Measurements from ENCODE around the gene CFTR. TPM values are rescaled to one million over a fixed set of nuclear protein-coding genes. Genes with fewer than 3 reads are reported as not detected.
A peak's percentile ranks its signal among the peaks of the same experiment; 100 is the strongest.

CFTR gene
- total RNA-seq, 1 experiment from 2014 or later, result 1.2 TPM

- Histone ChIP-seq H3K18ac (ENCODE audit: insufficient read length, low read depth, low read length) (peak overlapping the region; percentile 89), H3T11ph (ENCODE audit: low read length) (no peak overlapping the region), H2BK120ac (ENCODE audit: low read depth, low read length, poor library complexity, severe bottlenecking) (peak overlapping the region; percentile 67), H3K56ac (ENCODE audit: insufficient read length, low read depth, low read length) (no peak overlapping the region), H2BK20ac (ENCODE audit: low read depth, low read length, poor library complexity, severe bottlenecking) (no peak overlapping the region), H3K79me1 (ENCODE audit: insufficient read depth, low read depth, low read length, poor library complexity, severe bottlenecking) (no peaks in the 10 kb centered on the region), H2BK12ac (ENCODE audit: insufficient read length, low read depth, low read length) (no peak overlapping the region), H4K8ac (replicated peaks; ENCODE audit: insufficient read length, low read depth, low read length) (no peak overlapping the region), H2AK5ac (ENCODE audit: insufficient read length, low read length) (no peak overlapping the region), H3K4me1 (ENCODE audit: insufficient read depth, low read length) (peaks cover 3% of the 10 kb centered on the region; the same call in 1 of the 2 replicates), H3K14ac (ENCODE audit: insufficient read depth, low read length) (no peak overlapping the region), H4K20me1 (ENCODE audit: control insufficient read depth, insufficient read depth, insufficient read length) (no peaks in the 10 kb centered on the region), H3K27me3 (ENCODE audit: insufficient read depth, low read length) (no peaks in the 10 kb centered on the region), H2BK15ac (ENCODE audit: low read depth, low read length) (no peak overlapping the region), H3K9me3 (ENCODE audit: control insufficient read depth, low read depth, low read length) (no peaks in the 10 kb centered on the region), H3K23me2 (ENCODE audit: insufficient read length, low read depth, low read length, poor library complexity, severe bottlenecking) (no peaks in the 10 kb centered on the region), H3K4me2 (ENCODE audit: insufficient read depth, insufficient read length, low read length) (no peak overlapping the region), H3K9ac (ENCODE audit: extremely low read depth, insufficient read length, low read length) (no peak overlapping the region), H2BK5ac (ENCODE audit: insufficient read length, low read length) (peak overlapping the region; percentile 81), H2AFZ (ENCODE audit: low read length) (no peak overlapping the region), H3K79me2 (ENCODE audit: insufficient read depth, low read length) (no peaks in the 10 kb centered on the region), H3K4ac (ENCODE audit: low read depth, low read length) (no peak overlapping the region; the same call in 1 of the 2 replicates), H4K5ac (ENCODE audit: insufficient read length, low read depth, low read length) (no peak overlapping the region), H4K91ac (ENCODE audit: insufficient read length, low read depth, low read length) (no peak overlapping the region), H3K27ac (ENCODE audit: insufficient read length, low read depth, low read length) (no peak overlapping the region), H3K23ac (ENCODE audit: insufficient read length, low read depth, low read length) (no peak overlapping the region)
- no peak for TF ChIP-seq CTCF (conservative IDR thresholded peaks at IDR 0.05)
- no peak for DNase-seq
- Mint-ChIP-seq H3K27ac (peak overlapping the region; percentile 68 to 94 (median 78); a peak in 4 of 7 replicates), H3K4me3 (no peak overlapping the region), H3K36me3 (ENCODE audit: insufficient read depth in 1 of 3, low read depth in 3 of 3) (peaks cover 9 to 40% (median 16%) of the 10 kb centered on the region in 3 experiments; a peak in 5 of 7 replicates), H3K9me3 (peaks cover 11 to 19% of the 10 kb centered on the region in 2 experiments), H3K4me1 (peaks cover 19 to 20% of the 10 kb centered on the region in 2 experiments), H3K27me3 (ENCODE audit: low read depth) (no peaks in the 10 kb centered on the region)
- no CpG with 5 or more reads among the region's 1 CpG for WGBS (ENCODE audit: extremely low coverage, insufficient read length, low lambda C conversion rate)
Measured at GRCh38 chr7:117630907-117631564, 151.2 kb downstream of the CFTR start.
